AG08395 (cell line): ENCODE data around the gene GFOD1.
"Not testable (repeated sequence)": the region's sequence is repeated elsewhere in the genome, so short reads cannot be mapped to it uniquely, and the experiment has no call there.

ENCODE experiments used
- DNase-seq: peaks from one replicate; pipeline ENCODE4 v3.0.0; 2012; ENCODE audit warnings: mixed read lengths, low spot score

The GFOD1 gene

DNA sequence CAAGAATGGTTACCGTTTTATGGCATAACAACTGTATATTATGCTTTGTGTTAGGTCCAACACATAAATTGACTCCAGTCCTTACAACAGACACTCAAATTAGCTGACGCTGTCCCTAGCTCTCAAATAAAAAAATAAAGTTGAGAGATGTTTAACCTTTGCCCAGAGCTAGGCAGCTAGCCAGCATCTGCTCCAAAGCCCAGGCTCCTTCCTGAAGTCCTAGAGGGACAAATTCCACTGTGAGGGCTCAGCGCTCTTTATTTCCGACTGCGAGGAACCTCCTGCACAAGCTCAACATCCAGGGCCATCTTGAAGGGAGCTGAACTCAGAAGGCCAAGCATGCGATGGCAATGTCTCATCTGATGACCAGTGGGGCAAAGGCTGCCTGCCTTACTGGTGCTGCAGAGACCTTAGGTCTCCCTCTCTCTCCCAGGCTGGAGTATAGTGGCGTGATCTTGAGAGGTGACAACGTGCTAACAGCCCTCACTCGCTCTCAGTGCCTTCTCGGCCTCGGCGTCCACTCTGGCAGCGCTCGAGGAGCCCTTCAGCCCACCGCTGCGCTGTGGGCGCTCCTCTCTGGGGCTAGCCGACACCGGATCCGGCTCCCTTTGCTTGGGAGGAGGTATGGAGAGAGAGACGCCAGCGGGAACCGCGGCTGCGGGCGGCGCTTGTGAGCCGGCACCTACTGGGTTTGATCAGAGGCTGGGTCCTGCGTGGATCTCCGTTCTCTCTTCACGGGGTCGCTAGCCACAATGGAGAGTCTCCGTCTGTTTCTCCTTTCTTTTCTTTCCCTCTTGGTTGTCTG is 24.7 kb upstream of the GFOD1 start:
- no peak for DNase-seq

DNA sequence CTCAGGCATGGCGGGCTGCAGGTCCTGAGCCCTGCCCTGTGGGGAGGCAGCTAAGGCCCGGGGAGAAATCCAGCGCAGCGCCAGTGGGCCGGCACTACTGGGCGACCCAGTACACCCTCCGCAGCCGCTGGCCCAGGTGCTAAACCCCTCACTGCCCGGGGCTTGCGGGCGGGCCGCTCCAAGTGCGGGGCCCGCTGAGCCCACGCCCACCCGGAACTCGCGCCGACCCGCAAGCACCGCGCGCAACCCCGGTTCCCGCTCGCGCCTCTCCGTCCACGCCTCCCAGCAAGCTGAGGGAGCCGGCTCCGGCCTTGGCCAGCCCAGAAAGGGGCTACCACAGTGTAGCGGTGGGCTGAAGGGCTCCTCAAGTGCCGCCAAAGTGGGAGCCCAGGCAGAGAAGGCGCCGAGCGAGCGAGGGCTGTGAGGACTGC is 23.8 kb upstream of the GFOD1 start:
- not testable (repeated sequence) for DNase-seq

DNA sequence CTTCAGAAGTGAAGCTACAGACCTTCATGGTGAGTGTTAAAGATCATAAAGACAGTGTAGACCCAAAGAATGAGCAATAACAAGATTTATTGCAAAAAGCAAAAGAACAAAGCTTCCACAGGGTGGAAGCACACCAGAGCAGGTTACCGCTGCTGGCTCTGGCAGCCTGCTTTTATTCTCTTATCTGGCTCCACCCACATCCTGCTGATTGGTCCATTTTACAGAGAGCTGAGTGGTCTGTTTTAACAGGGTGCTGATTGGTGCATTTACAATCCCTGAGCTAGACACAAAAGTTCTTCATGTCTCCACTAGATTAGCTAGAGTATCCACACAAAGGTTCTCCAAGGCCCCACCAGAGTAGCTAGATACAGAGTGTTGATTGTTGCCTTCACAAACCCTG is 23.0 kb upstream of the GFOD1 start:
- DNase-seq = not testable (repeated sequence)

DNA sequence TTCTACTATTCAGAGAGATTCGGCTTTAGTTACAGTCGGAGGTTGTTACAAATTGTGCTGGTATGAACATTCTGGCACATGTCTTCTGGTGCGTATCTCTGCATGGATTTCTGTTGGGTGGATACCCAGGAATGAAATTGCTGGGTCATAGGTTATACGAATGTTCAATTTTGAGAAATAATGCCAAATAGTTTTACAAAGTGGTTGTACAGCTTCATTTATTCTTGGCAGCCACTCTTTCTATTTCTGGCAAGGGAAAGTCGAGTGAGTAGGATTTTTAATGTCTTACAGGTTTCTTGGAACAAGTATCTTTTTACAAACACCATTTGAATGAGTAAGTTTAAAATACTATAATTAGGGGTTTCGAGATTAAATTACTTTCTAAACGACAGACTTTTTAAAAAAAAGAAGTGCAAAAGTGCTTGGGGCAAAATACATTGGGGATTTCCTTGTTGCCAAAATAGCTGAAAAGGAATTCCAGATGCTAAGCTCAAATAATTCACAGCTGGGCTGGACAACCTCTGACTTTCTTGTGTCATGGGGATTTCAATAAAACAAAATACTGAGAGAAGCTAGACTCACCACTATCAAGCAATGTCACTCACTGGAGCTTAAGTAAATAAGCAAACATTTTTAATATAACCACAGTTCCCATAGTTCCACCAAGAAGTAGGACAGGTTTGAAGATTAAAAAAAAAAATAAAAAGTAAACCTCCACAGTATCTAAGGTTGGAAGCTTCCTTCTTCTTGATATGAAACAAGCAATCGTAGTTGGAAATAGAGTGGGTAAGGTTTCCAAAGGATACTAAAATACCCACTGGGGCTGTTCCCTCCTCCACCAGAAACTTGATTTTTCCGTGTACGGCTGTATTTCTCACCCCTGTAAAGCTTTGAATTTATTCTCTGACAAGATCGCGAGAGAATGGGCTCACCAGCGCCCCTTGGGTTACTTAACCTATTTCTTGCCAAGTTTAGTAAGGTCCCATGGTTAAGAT is 21.6 kb upstream of the GFOD1 start:
- peak; percentile 74 for DNase-seq

DNA sequence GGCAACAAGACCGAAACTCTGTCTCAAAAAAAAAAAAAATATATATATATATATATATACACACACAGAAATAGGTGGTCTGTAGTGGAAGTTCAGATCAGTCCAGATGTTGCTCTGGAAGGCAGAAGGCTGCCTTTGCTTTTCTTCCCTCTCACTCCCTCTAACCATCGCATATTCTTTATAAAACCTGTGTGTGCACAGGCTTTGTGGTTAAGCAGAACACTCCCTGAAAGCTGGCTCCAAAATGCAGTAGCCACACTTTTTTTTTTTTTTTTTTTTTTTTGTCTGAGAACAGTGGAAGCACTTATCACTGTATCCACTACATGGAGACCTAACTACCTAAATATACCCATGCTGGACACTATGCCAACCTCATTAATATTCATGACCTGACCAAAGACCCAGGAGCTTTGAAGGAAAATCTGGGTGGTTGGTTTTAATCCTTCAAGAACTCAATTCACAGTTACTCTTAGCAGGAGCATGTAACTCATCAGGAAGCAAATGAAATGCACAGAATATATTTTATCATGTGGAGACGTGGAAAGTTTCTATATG is 20.0 kb upstream of the GFOD1 start:
- DNase-seq = no peak

DNA sequence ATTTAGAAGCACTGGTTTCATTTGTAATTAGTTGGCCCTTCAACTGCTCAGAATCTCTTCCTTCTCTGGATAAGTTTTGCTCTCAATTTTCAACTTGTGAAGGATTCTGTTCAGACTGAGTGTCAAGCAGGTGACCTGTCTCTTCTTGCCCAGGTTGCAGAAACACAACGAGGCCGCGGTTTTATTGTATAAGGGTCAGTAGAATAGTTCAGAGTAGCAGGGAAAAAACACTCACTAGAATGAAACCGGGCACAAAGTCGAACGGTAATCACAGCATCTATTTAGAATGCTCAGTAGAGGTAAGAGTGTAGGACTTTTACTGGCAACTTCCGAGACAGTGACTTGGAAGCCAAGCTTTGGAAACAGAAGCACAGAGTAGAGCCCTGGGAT is 17.9 kb upstream of the GFOD1 start:
- no peak for DNase-seq

DNA sequence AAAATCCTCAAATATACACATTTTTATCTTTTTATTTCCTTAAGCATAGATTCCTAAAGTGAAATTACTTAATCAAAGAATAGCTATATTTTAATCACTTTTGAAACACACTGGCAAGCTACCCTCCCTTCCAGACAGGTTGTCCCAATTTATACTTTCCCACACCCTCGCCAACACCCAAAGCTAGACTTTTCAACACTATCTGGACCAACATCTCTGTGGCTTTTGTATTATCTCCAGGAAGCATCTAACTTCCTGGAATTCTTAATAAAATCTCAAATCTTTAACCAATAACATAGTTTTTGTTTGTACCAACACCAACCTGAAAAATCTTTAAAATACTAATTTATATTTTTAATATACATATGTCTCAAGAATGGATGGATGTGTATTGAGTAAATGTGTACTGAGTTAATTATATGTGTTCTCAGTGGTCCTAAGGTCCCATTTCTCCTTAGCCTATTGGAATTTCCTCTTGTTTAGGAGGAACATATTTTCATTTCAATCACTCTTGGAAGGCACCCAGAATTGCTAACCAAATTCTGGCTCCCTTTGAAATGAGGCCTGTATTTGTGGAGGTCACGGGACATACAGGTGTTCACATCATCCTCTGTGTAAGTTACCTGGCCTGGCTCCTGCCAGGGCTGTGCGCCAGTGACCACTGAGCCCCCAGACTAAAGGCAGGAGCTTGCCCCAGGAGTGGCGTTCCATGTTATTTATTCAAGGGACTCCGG is 17.4 kb upstream of the GFOD1 start:
- no peak for DNase-seq

DNA sequence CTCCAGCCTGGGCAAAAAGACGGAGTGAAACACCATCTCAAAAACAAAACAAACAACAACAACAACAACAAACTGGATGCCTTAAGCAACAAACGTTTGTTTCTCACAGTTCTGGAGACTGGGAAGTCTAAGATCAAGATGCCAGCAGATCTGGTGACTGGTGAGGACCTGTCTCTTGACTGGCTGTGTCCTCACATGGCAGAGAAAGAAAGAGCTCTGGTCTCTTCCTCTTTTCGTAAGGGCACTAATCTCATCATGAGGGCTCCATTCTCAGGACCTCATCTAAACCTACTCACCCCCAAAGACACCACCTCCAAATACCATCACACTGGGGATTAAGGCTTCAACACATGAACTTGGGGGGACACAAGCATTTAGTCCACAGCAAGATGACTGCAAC is 13.5 kb upstream of the GFOD1 start:
- no peak for DNase-seq

DNA sequence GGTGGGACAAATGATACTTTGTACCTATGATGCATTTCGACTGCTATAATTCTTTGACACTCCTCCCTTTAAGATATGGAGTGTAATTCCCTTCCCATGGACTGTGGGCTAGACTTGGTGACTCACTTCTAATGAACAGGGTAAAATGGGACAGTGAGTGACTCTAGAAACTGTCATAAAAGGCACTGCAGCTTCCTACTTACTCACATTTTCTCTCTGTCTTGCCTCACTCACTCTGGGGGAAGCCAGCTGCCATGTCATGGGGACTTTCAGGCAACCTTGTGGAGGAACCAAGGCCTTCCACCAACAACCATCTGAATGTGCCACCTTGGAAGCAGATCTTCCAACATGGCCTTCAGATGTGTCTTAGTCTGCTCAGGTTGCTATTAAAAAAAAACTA is 12.9 kb upstream of the GFOD1 start:
- peak; percentile 15 for DNase-seq

DNA sequence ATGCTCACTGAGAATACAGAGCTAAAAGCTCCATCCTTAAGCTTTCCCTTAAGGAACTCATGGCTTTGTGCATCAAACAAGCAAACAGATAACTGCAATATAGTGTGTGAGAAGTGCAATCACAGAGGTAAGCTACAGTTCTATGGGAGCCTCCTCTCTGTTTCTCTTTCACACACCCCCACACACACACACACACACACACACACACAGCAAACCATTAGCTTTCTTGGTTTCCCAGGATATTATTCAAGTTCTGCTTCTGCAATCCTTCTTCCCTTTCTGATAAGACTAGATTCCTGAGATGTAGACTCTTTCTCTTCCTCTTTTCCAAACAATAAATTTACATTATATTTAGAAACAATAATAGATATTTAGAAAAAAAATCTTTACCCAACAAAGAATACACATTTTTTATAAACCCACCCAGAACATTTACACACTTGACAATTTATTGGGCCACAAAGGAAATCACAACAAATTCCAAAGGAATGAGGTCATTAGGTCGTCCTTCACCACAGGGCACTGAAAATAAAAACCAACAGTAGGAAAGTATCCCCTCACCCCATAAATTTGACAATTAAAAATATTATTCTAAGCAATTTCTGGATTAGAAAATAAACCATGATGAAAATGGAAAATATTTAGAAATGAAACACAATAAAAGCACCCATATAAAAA is 9.3 kb upstream of the GFOD1 start:
- no peak for DNase-seq

DNA sequence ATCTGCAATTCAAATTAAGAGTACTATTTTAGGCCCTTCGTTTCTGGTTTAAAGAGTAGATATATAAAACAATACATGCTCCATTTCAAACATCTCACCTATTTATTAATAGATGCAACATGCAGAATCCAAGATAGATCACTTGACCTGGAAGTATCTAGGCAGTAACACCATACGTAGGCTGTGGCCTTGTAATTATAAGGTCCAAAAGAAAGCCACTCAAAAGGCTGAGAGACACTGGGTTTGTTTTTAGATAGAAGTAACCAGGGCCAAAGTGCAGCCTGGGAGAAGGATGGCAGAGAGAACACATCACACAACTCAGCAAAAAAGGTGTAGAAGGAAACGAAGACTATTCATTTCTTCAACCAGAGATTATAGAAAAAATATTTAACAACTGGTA is 8.4 kb upstream of the GFOD1 start:
- DNase-seq = no peak

DNA sequence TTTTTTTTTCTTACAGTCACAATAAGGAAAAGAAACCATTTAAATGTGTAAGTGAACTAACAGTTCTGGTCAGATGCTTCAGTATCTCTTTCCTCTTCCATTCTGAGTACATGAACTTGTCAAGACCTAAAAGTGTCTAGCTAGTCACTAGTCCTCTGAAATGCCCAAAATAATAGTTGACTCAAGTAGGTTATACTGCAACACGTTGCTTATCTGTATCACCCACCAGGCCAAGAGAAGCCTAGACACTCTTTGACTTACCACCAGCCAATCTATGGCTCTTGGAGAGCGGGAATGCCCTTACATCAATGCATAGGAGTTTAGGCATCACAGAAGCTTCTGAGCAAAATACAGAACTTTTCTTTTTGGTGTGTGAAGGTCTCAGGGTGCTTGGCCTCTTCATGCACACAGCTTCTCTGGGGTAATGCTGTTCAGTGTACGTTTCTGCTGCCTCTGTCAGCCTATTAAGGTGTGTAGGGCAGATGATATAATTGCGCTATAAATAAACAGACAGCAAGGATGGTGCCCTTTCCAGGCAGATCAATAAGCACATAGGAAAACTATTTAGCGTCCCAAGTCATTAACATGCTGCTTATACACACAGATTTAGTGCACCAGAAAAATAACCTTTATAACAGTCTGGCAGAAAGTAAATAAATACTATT is 7.8 kb upstream of the GFOD1 start:
- no peak for DNase-seq

DNA sequence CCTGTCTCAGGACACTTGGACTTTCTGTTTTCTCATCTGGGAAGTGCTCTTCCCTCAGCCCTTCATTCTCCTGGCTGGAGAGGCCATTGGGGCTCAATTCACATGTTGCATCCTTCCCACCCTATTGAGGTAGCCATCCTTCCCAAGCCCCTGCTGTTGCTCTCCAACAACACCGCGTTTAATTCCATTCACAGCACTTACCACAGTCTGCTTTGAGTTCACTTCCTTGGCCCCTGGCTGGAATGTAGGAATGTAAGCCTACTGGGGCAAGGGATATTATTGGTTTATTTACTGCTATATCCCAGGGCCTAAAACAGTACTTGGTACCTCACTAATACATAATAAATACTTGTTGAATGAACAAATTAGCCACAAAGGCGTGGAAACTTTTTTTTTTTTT is 6.7 kb upstream of the GFOD1 start:
- DNase-seq = no peak

DNA sequence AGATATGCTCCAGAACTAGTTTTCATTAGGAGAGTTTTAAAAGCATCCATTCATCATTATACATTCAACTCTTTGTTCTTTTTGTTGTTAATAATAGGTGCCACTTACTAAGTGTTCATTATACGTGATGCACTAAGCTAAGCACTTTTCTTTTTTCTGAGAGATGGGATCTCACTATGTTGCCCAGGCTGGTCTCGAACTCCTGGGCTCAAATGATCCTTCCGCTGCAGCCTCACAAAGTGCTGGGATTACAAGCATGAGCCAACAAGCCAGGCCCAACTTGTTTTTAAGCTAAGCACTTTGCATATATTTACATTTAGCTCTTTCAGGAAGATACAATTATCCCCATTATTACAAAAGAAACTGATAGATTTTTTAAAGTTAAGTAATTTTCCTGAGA is 5.7 kb upstream of the GFOD1 start:
- no peak for DNase-seq

DNA sequence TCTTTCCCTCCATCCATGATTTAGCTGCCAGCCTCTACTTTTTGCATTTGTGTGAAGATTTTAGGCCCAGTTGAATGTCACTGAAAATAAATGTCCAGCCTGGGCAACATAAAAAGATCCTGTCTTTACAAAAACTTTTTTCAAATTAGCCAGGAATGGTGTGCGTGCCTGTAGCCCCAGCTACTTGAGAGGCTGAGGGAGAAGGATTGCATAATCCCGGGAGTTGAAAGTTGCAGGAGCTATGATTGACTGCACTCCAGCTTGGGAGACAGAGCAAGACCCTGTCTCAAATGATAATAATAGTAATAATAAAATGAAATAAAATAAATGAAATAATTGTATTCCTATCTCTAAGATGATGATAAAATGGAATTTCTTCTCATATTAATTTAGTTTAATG is 5.0 kb upstream of the GFOD1 start:
- no peak for DNase-seq

DNA sequence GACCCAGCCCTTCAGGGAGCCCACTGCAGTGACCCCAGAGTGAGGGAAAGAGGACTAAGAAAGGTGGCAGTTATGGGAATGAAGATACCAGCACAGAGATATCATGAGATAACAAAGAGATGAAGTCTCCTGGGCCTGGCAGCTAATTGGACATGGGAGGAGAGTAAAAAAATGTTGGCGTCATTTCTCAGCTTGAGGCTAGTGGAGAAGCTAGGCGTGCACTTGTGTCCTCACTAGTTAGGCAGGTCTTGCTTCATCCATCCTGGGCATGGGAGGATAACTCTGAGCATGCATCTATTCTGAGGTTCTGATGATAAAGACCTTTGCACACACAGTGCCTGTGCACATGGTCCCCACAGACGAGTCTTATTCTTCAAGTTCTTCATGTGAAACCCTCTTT is 4.1 kb upstream of the GFOD1 start:
- no peak for DNase-seq

DNA sequence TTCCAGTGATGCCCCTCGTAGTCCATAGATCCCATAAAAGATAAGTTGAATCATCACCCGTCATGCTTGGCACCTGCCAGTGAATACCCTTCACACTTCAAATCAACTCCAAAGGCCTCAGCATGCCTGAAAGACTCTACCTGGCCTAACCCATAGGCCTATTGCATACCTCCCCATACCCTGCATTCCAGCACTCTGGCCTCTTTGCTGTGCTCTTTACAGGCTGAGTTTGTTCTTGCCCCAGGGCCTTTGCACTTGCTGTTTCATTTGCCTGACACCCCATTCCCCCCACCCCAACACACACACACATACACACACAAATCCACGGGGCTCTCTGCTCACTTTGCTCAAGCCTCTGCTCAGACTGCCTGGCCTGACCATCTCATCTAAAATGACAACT is 3.0 kb upstream of the GFOD1 start:
- DNase-seq = no peak

DNA sequence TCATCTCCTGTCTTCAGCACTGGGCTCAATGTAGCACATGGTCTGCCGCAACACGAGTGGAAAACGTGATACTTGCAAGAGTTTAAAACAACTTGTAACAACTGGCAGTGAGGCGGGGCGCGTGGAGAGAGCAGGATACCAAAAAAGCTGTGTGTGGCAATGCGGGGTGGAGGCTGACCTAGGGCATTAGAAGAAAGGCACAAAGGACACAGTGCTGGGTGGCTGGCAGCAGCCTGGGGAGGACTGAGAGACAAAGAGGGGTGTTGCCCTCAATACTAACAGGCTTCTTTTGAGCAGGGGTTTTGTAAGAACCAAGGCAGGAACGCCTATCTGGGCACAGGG is 1.5 kb upstream of the GFOD1 start:
- no peak for DNase-seq

DNA sequence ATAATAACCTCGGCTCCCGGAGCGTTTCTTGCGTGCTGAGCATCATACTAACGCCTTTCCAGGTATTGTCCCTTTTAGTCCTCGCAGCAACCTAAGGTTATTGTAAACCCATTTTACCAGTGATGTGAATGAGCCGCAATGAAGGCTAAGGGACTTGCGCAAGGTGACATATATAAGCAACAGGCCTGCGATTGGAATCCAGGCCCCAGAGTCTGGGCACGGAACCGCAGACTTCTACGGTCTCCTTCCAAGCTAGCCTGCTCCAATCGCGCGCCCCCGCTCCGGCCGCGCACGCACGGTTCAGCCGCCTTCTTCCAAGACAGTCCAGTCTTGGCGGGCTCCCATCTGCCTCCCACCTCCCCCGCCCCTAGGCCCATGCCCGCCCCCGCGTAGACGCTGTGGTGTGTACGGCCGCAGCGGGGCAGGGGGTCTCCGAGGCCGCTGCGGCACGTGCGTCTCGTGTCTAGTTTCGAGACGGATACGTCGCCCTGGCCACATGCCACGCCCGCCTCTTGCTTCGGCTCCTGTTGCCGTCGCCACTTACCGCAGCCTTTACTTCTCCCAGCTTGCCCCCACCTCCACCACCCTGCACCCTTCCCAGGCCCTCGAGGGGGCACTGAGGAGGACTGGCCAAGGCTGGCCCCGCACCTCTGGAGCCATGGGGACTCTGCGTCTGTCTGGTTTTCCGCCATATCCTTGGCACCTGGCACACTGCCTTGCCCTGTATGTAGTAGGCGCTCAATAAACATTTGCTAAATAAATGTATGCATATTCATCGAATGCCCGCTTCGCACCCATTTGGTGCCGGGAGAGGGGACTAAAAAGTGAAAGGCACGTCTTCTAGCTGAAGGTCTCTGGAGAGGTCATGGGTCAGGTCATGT is 855 bp upstream of the GFOD1 start:
- DNase-seq = no peak

DNA sequence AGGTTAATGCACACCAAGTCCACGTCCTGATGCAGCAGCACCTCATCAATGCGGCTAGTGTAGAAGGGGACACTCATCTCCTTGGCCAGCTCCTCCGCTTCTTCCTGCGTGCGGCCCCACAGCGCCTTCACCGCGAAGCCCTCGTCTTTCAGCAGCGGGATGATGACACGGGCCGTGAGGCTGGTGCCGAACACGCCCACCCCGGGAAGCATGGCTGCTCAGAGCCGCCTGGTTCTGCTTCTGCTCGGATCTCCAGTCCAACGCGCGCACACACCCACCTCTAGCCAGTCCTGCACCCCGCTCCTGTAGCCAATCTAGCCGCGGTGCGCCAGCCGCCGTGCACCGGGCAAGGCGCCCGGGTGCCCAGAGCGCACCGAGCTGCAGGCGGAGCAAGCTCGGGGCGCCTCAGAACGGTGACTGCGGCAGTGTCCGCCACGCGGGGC is 700 bp downstream of the GFOD1 start:
- peak; percentile 69 for DNase-seq
